ENCODE results near the gene ICAM5.

- TF ChIP-seq CTCF (IDR thresholded peaks at IDR 0.05) (no peak), POLR2A (IDR thresholded peaks at IDR 0.05) (no peak)
Observed at GRCh38 chr19:10262771-10263170, 27.0 kb upstream of the ICAM5 start.
